ENCODE measurements around the gene KRT39.

Gene KRT39

GRCh38 chr17:40966848-40967247 lies at the start of gene KRT39:
Gene KRT39 (minus strand): TSS chr17:40966948. CDS start chr17:40966856, 92 bp downstream.
- TF ChIP-seq, protein P1, sequence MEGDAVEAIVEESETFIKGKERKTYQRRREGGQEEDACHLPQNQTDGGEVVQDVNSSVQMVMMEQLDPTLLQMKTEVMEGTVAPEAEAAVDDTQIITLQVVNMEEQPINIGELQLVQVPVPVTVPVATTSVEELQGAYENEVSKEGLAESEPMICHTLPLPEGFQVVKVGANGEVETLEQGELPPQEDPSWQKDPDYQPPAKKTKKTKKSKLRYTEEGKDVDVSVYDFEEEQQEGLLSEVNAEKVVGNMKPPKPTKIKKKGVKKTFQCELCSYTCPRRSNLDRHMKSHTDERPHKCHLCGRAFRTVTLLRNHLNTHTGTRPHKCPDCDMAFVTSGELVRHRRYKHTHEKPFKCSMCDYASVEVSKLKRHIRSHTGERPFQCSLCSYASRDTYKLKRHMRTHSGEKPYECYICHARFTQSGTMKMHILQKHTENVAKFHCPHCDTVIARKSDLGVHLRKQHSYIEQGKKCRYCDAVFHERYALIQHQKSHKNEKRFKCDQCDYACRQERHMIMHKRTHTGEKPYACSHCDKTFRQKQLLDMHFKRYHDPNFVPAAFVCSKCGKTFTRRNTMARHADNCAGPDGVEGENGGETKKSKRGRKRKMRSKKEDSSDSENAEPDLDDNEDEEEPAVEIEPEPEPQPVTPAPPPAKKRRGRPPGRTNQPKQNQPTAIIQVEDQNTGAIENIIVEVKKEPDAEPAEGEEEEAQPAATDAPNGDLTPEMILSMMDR (IDR thresholded peaks at IDR 0.05): no peak

DNA sequence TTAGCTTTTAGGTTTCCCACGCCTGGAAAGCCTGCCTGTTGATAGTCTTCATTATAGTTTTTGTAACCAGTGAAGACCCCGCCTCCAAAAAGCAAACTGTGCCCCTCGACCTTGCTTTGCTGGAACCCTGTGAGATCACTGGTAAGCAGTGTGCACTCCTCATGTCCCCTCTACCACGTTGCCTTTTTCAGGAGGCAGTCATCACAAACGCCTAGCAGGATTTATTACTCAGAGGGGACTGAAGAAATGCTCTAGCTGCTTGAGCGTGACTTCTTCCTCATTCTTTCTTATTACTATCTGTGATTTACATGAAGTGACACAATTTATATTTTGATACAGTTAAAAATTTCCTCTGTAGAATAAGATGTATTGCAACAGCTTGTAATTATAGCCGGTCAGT lies 48.7 kb upstream of the KRT39 start:
- TF ChIP-seq, protein P1 (IDR thresholded peaks at IDR 0.05): no peak

DNA sequence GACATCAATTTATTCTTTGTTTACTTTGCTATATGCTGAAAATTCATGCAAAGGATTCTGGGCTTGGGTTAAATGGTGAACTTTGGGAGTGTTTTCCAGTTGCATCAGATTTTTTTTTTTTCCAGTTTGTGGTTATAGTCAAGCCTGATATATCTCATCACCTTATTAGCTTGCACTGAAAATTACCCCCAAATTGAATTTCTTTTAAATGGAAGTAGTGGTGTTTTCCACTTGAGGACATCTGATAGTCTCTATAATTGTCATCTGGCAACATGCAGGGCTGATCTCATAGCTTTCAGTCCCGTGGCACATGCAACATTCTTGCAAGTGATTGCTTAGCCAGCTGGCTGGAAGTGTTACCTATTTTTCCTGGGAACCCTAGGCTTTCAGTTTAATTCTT lies 46.9 kb upstream of the KRT39 start:
- TF ChIP-seq, protein P1 (IDR thresholded peaks at IDR 0.05): no peak

DNA sequence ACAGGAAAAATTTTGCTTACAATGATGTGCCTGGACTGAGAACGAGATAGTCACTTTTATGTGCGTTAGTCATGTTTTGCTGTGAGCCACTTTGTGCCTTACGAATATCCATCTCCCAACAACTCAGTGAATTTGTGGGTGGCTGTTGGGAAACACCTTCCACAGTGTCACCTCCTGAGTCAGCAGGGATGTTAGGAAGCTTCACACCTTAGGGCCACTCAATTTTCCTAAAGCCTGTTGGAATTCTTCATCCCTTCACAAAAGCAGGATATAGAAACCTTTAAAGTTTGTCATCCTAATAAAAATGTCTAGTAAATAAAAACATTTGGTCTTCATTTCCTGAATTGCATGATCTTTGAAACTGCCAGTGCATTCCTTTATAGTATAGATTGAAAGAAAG lies 46.4 kb upstream of the KRT39 start:
- TF ChIP-seq, protein P1 (IDR thresholded peaks at IDR 0.05): no peak

GRCh38 chr17:41012326-41013120 lies 45.8 kb upstream of the KRT39 start:
- TF ChIP-seq, protein P1 (IDR thresholded peaks at IDR 0.05): no peak

- TF ChIP-seq, protein P1 (IDR thresholded peaks at IDR 0.05): no peak
These were observed 43.7 kb upstream of the KRT39 start for GRCh38 chr17:41010441-41010840.

DNA sequence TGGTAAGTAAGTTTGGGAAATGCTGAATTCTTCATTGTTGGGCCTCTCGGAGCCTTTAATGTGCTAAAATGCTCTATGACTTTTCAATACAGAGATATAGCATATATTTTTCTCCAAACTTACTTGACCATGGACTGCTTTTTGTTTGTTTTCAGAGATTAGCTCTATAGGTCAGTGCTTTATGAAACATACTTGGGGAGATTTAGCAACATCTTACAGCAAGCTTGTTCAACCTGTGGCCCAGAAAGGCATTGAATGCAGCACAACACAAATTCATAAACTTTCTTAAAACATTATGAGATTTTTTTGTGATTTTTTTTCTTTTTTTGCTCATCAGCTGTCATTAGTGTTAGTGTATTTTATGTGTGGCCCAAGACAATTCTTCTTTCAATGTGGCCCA lies 43.2 kb upstream of the KRT39 start:
- TF ChIP-seq, protein P1 (IDR thresholded peaks at IDR 0.05): no peak
